ENCODE data around the gene TIMM50.

Gene TIMM50

DNA sequence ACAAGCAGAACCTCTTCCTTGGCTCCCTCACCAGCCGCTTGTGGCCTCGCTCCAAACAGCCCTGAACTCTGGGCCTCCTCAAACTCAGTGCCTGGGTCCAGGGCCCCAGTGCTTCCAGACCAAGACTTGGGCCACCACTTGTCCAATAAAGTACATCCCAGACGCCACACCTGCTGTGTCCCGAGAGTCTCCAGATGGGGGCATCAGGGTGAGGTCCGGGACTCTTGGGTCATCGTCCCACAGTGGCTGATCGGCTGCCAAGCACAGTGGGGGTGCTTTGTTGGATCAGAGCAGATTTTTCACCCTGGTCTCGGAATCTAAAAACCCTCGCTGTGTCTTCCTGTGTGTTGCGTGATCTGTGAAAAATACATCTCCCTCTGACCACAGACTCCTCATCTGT, 9.1 kb downstream of the TIMM50 start:
- no peak overlapping the region for H2BK15ac ChIP-seq (ENCODE audit: low read depth, poor library complexity, severe bottlenecking)
- no peak overlapping the region for H2AFZ ChIP-seq (ENCODE audit: low read depth, low read length)
- H2BK12ac ChIP-seq (ENCODE audit: low read length in 2 of 2): no peak overlapping the region
- H2BK120ac ChIP-seq (ENCODE audit: low read depth, low read length): no peak overlapping the region
- H2AK5ac ChIP-seq (ENCODE audit: low read length, severe bottlenecking): no peak overlapping the region
- no peak for DNase-seq
- H3K9ac ChIP-seq (ENCODE audit: low read length): no peak overlapping the region
- no peak overlapping the region for H4K91ac ChIP-seq (ENCODE audit: low read length)
- no peak overlapping the region for H3K27ac ChIP-seq (ENCODE audit: low read length, poor library complexity, severe bottlenecking)
- H3K27me3 ChIP-seq (ENCODE audit: control insufficient read depth in 1 of 2, insufficient read depth in 1 of 2, low read length in 2 of 2): no peaks in the 10 kb centered on the region
- H3K4me1 ChIP-seq (ENCODE audit: control insufficient read depth, insufficient read depth, low read depth, low read length): no peaks in the 10 kb centered on the region
- no peak overlapping the region for H3K23ac ChIP-seq (ENCODE audit: low read length in 2 of 2)
- no peak overlapping the region for H2BK5ac ChIP-seq (ENCODE audit: low read depth, low read length, poor library complexity, severe bottlenecking)
- H3K36me3 ChIP-seq (ENCODE audit: control insufficient read depth in 1 of 2, insufficient read depth in 2 of 2, low read depth in 1 of 2, low read length in 2 of 2): peaks cover 61 to 67% of the 10 kb centered on the region in 2 experiments
- H3K4me2 ChIP-seq (ENCODE audit: low read length, poor library complexity, severe bottlenecking): no peak overlapping the region
- H3K4ac ChIP-seq (ENCODE audit: low read depth in 1 of 2, low read length in 2 of 2): no peak overlapping the region
- no peak overlapping the region for H3K18ac ChIP-seq (ENCODE audit: low read depth in 1 of 2, low read length in 2 of 2)
- no peak overlapping the region for H4K8ac ChIP-seq (ENCODE audit: low read length)
- H3K14ac ChIP-seq (ENCODE audit: low read length in 2 of 2): no peak overlapping the region
- peaks cover 28% of the 10 kb centered on the region for H3K79me1 ChIP-seq (replicated peaks; ENCODE audit: low read length, poor library complexity, severe bottlenecking)
- 91% methylated on average over 8 of the region's 10 CpGs for WGBS
- no peaks in the 10 kb centered on the region for H3K9me3 ChIP-seq (ENCODE audit: control insufficient read depth, low read length)
- no peak overlapping the region for H3K4me3 ChIP-seq (ENCODE audit: insufficient read depth in 1 of 2, low read depth in 1 of 2, low read length in 2 of 2)

DNA sequence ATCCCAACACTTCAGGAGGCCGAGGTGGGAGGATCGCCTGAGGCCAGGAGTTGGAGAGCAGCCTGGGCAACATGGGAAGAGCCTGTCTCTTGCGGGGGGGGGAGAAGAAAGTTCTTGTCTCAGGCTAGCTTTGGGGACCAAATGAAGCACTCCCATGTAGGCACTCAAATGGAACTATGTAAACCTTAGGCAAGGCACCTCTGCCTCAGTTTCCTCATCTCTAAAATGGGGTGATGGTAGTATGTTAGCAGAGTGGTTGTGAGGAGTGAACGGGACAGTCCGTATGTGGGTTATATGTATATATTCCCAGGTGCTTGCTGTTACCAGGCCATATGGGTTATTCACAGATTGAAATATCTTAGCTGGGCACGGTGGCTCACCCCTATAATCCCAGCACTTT, 11.6 kb downstream of the TIMM50 start:
- H3K9me3 ChIP-seq (ENCODE audit: control insufficient read depth, low read length): no peaks in the 10 kb centered on the region
- no peak overlapping the region for H3K27ac ChIP-seq (ENCODE audit: low read length, poor library complexity, severe bottlenecking)
- H3K27me3 ChIP-seq (ENCODE audit: control insufficient read depth in 1 of 2, insufficient read depth in 1 of 2, low read length in 2 of 2): peaks cover 8 to 18% of the 10 kb centered on the region in 2 experiments
- no peak overlapping the region for H3K23ac ChIP-seq (ENCODE audit: low read length in 2 of 2)
- no peak overlapping the region for H2AFZ ChIP-seq (ENCODE audit: low read depth, low read length)
- H3K9ac ChIP-seq (ENCODE audit: low read length): no peak overlapping the region
- H4K91ac ChIP-seq (ENCODE audit: low read length): no peak overlapping the region
- no peak overlapping the region for H3K4ac ChIP-seq (ENCODE audit: low read depth in 1 of 2, low read length in 2 of 2)
- no peak overlapping the region for H3K4me2 ChIP-seq (ENCODE audit: low read length, poor library complexity, severe bottlenecking)
- no peak overlapping the region for H2BK12ac ChIP-seq (ENCODE audit: low read length in 2 of 2)
- H2BK15ac ChIP-seq (ENCODE audit: low read depth, poor library complexity, severe bottlenecking): no peak overlapping the region
- peaks cover 9% of the 10 kb centered on the region for H3K79me1 ChIP-seq (replicated peaks; ENCODE audit: low read length, poor library complexity, severe bottlenecking)
- H3K18ac ChIP-seq (ENCODE audit: low read depth in 1 of 2, low read length in 2 of 2): no peak overlapping the region
- no peak overlapping the region for H2BK5ac ChIP-seq (ENCODE audit: low read depth, low read length, poor library complexity, severe bottlenecking)
- H3K4me1 ChIP-seq (ENCODE audit: control insufficient read depth, insufficient read depth, low read depth, low read length): no peaks in the 10 kb centered on the region
- no peak overlapping the region for H3K4me3 ChIP-seq (ENCODE audit: insufficient read depth in 1 of 2, low read depth in 1 of 2, low read length in 2 of 2)
- H4K8ac ChIP-seq (ENCODE audit: low read length): no peak overlapping the region
- H2BK120ac ChIP-seq (ENCODE audit: low read depth, low read length): no peak overlapping the region
- no peak for DNase-seq
- WGBS: over 99% methylated on average over 6 of the region's 6 CpGs
- H3K36me3 ChIP-seq (ENCODE audit: control insufficient read depth in 1 of 2, insufficient read depth in 2 of 2, low read depth in 1 of 2, low read length in 2 of 2): peaks cover 40 to 45% of the 10 kb centered on the region in 2 experiments
- no peak overlapping the region for H3K14ac ChIP-seq (ENCODE audit: low read length in 2 of 2)
- no peak overlapping the region for H2AK5ac ChIP-seq (ENCODE audit: low read length, severe bottlenecking)

DNA sequence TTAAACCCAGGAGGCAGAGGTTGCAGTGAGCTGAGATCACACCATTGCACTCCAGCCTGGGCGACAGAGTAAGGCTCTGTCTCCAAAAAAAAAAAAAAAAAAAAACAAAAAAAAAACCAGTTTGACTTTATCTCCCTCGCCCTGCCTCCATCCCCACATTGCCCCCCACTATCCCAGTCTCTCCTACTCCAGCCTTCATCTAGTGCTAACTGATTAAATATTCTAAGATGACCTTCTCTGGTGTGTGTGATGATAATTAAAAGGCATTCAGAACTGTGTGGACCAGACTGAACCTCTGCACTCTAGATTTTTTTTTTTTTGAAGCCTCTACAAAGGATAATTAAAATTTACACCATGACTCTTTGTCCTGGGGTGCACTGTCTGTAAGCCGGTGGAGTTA, 12.2 kb downstream of the TIMM50 start:
- H3K27me3 ChIP-seq (ENCODE audit: control insufficient read depth in 1 of 2, insufficient read depth in 1 of 2, low read length in 2 of 2): peaks cover 14 to 24% of the 10 kb centered on the region in 2 experiments
- no peak overlapping the region for H3K4ac ChIP-seq (ENCODE audit: low read depth in 1 of 2, low read length in 2 of 2)
- no peak overlapping the region for H3K4me3 ChIP-seq (ENCODE audit: insufficient read depth in 1 of 2, low read depth in 1 of 2, low read length in 2 of 2)
- peaks cover 38 to 41% of the 10 kb centered on the region in 2 experiments for H3K36me3 ChIP-seq (ENCODE audit: control insufficient read depth in 1 of 2, insufficient read depth in 2 of 2, low read depth in 1 of 2, low read length in 2 of 2)
- no peak overlapping the region for H3K18ac ChIP-seq (ENCODE audit: low read depth in 1 of 2, low read length in 2 of 2)
- H3K14ac ChIP-seq (ENCODE audit: low read length in 2 of 2): no peak overlapping the region
- no peak for DNase-seq
- H2BK120ac ChIP-seq (ENCODE audit: low read depth, low read length): no peak overlapping the region
- H3K4me1 ChIP-seq (ENCODE audit: control insufficient read depth, insufficient read depth, low read depth, low read length): peaks cover 2% of the 10 kb centered on the region
- no peak overlapping the region for H3K23ac ChIP-seq (ENCODE audit: low read length in 2 of 2)
- H3K9me3 ChIP-seq (ENCODE audit: control insufficient read depth, low read length): no peaks in the 10 kb centered on the region
- H4K91ac ChIP-seq (ENCODE audit: low read length): no peak overlapping the region
- no peak overlapping the region for H2BK12ac ChIP-seq (ENCODE audit: low read length in 2 of 2)
- no peak overlapping the region for H3K27ac ChIP-seq (ENCODE audit: low read length, poor library complexity, severe bottlenecking)
- H2AK5ac ChIP-seq (ENCODE audit: low read length, severe bottlenecking): no peak overlapping the region
- H3K9ac ChIP-seq (ENCODE audit: low read length): no peak overlapping the region
- H3K79me1 ChIP-seq (replicated peaks; ENCODE audit: low read length, poor library complexity, severe bottlenecking): peaks cover 9% of the 10 kb centered on the region
- H2BK15ac ChIP-seq (ENCODE audit: low read depth, poor library complexity, severe bottlenecking): no peak overlapping the region
- H2AFZ ChIP-seq (ENCODE audit: low read depth, low read length): no peak overlapping the region
- H4K8ac ChIP-seq (ENCODE audit: low read length): no peak overlapping the region
- WGBS: 93% methylated on average over 1 of the region's 3 CpGs
- H2BK5ac ChIP-seq (ENCODE audit: low read depth, low read length, poor library complexity, severe bottlenecking): no peak overlapping the region
- no peak overlapping the region for H3K4me2 ChIP-seq (ENCODE audit: low read length, poor library complexity, severe bottlenecking)

DNA sequence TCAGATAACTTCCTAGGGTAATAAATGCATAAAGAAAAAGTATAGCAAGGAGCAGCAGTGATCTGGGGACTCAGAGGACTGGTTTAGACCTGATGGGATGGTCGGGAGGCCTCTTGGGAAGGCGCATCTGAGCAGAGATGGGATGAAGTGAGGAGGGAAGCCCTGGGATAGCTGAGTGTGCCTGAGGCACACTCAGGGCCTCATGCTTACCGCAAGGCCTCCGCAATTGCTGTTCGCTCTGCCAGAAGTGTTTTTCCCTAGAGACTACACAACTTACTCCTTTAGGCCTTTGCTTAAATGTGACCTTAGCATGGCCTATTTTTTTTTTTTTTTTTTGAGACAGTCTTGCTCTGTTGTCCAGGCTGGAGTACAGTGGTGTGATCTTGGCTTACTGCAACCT, 14.0 kb downstream of the TIMM50 start:
- Histone ChIP-seq H2BK15ac (ENCODE audit: low read depth, poor library complexity, severe bottlenecking) (no peak overlapping the region), H3K23ac (ENCODE audit: low read length in 2 of 2) (no peak overlapping the region), H4K8ac (ENCODE audit: low read length) (no peak overlapping the region), H3K18ac (ENCODE audit: low read depth in 1 of 2, low read length in 2 of 2) (no peak overlapping the region), H3K27me3 (ENCODE audit: control insufficient read depth in 1 of 2, insufficient read depth in 1 of 2, low read length in 2 of 2) (peaks cover 32 to 41% of the 10 kb centered on the region in 2 experiments), H3K4me1 (ENCODE audit: control insufficient read depth, insufficient read depth, low read depth, low read length) (peaks cover 18% of the 10 kb centered on the region), H3K27ac (ENCODE audit: low read length, poor library complexity, severe bottlenecking) (no peak overlapping the region), H3K4ac (ENCODE audit: low read depth in 1 of 2, low read length in 2 of 2) (no peak overlapping the region), H3K14ac (ENCODE audit: low read length in 2 of 2) (no peak overlapping the region), H2AFZ (ENCODE audit: low read depth, low read length) (no peak overlapping the region), H3K4me3 (ENCODE audit: insufficient read depth in 1 of 2, low read depth in 1 of 2, low read length in 2 of 2) (no peak overlapping the region), H3K4me2 (ENCODE audit: low read length, poor library complexity, severe bottlenecking) (no peak overlapping the region), H2AK5ac (ENCODE audit: low read length, severe bottlenecking) (no peak overlapping the region), H3K36me3 (ENCODE audit: control insufficient read depth in 1 of 2, insufficient read depth in 2 of 2, low read depth in 1 of 2, low read length in 2 of 2) (peaks cover 20 to 23% of the 10 kb centered on the region in 2 experiments), H2BK5ac (ENCODE audit: low read depth, low read length, poor library complexity, severe bottlenecking) (no peak overlapping the region), H2BK12ac (ENCODE audit: low read length in 2 of 2) (no peak overlapping the region), H2BK120ac (ENCODE audit: low read depth, low read length) (no peak overlapping the region), H3K9ac (ENCODE audit: low read length) (no peak overlapping the region), H3K79me1 (replicated peaks; ENCODE audit: low read length, poor library complexity, severe bottlenecking) (no peaks in the 10 kb centered on the region), H3K9me3 (ENCODE audit: control insufficient read depth, low read length) (no peaks in the 10 kb centered on the region), H4K91ac (ENCODE audit: low read length) (no peak overlapping the region)
- DNase-seq: no peak
- 90% methylated on average over 2 of the region's 5 CpGs for WGBS

All from mesenchymal stem cell (in vitro differentiated cells and primary cell).